Keratinocyte (primary cell): Measurements from ENCODE around the gene PPT2. TPM values are rescaled to one million over a fixed set of nuclear protein-coding genes. Genes with fewer than 3 reads are reported as not detected.

ENCODE experiments used
- DNase-seq: peaks from one replicate; pipeline ENCODE4 v3.0.0-alpha.2; 2011; ENCODE audit warnings: low read depth, missing footprints, low spot score
- FAIRE-seq: peaks from 2 replicates; lab custom pipeline; 2011; peaks lifted over from hg19 to GRCh38; lab: Jason Lieb, UNC
- H2AFZ ChIP-seq: 2 replicates; pipeline ENCODE4 v1.6.0; 2012; ENCODE audit warnings: low read length, control low read depth, inconsistent platforms; ENCODE audit not compliant: control insufficient read depth
- H3K27ac ChIP-seq: 2 replicates; pipeline ENCODE4 v1.5.1; 2011; ENCODE audit warnings: low read length; ENCODE audit not compliant: control insufficient read depth, insufficient read depth
- H3K27me3 ChIP-seq: 3 replicates; pipeline ENCODE4 v1.6.0; 2011; ENCODE audit warnings: low read length; ENCODE audit not compliant: control insufficient read depth, insufficient read depth; ENCODE audit errors: extremely low read depth
- H3K36me3 ChIP-seq, 2 experiments: 2 replicates in 1 of 2; 3 replicates in 1 of 2; pipeline ENCODE4 v1.5.1; 2011; ENCODE audit warnings: low read length in 2 of 2, mild to moderate bottlenecking in 1 of 2; ENCODE audit not compliant: control insufficient read depth in 2 of 2, insufficient read depth in 2 of 2; ENCODE audit errors: extremely low read depth in 1 of 2
- H3K4me1 ChIP-seq: 3 replicates; pipeline ENCODE4 v1.5.1; 2011; ENCODE audit warnings: low read length; ENCODE audit not compliant: control insufficient read depth, insufficient read depth; ENCODE audit errors: extremely low read depth
- H3K4me2 ChIP-seq: 3 replicates; pipeline ENCODE4 v1.6.0; 2011; ENCODE audit warnings: low read depth, low read length; ENCODE audit not compliant: control insufficient read depth, insufficient read depth; ENCODE audit errors: extremely low read depth
- H3K4me3 ChIP-seq, 3 experiments: fragments of 200-600 bp in 1 of 3; sonication (generic) in 1 of 3; 2 replicates in 2 of 3; 3 replicates in 1 of 3; pipeline ENCODE4 v1.5.1; 2011 to 2016; ENCODE audit warnings: low read length in 3 of 3, mild to moderate bottlenecking in 3 of 3, control low read depth in 2 of 3, inconsistent platforms in 1 of 3, low read depth in 1 of 3, mixed read lengths in 1 of 3, mixed run types in 1 of 3, moderate library complexity in 1 of 3; ENCODE audit not compliant: control insufficient read depth in 2 of 3, insufficient read depth in 2 of 3; ENCODE audit errors: extremely low read depth in 1 of 3
- H3K79me2 ChIP-seq: 2 replicates; pipeline ENCODE4 v1.6.0; 2012; ENCODE audit warnings: low read length; ENCODE audit not compliant: control insufficient read depth, insufficient read depth
- H3K9ac ChIP-seq: 3 replicates; pipeline ENCODE4 v1.6.0; 2011; ENCODE audit warnings: low read length; ENCODE audit not compliant: control insufficient read depth, insufficient read depth; ENCODE audit errors: extremely low read depth
- H3K9me1 ChIP-seq: 3 replicates; pipeline ENCODE4 v1.6.0; 2011; ENCODE audit warnings: low read length; ENCODE audit not compliant: control insufficient read depth, insufficient read depth; ENCODE audit errors: extremely low read depth
- H3K9me3 ChIP-seq: 2 replicates; pipeline ENCODE4 v1.5.1; 2012; ENCODE audit warnings: low read depth, low read length; ENCODE audit not compliant: control insufficient read depth
- H4K20me1 ChIP-seq: 3 replicates; pipeline ENCODE4 v1.6.0; 2011; ENCODE audit warnings: low read length; ENCODE audit not compliant: control insufficient read depth, insufficient read depth; ENCODE audit errors: extremely low read depth
- EZH2 ChIP-seq: IDR thresholded peaks from one replicate; pipeline ENCODE4 v1.6.1; 2012; ENCODE audit warnings: inconsistent platforms, mild to moderate bottlenecking, low read length, moderate library complexity
- dilution Hi-C: fragments of 300-500 bp; cut with MboI; formaldehyde crosslinking; loops from one replicate; pipeline ENCODE4 v1.7.0; 2020; ENCODE audit warnings: low sequenced_read_pairs; ENCODE audit not compliant: extremely low pct_ligation_motif_present
- polyA plus RNA-seq, 5 experiments: library from polyadenylated mRNA; depleted of rRNA in 3 of 5; stranded (reverse) in 3 of 5; stranded (forward) in 1 of 5; unstranded in 1 of 5; fragments of >200 nt; gene quantifications; 1 replicate in 1 of 5; 2 replicates in 3 of 5; 3 replicates in 1 of 5; pipeline versions ENCODE4 v1.2.1 to v1.2.3, GENCODE V29; 2011 to 2012; ENCODE audit warnings: missing spikeins in 2 of 5, low read depth in 1 of 5, low replicate concordance in 1 of 5
- TF ChIP-seq, protein P1 (sequence below), 3 experiments: IDR thresholded peaks in 1 of 3; conservative IDR thresholded peaks in 1 of 3; optimal IDR thresholded peaks in 1 of 3; 2 replicates in 2 of 3; 3 replicates in 1 of 3; pipeline versions ENCODE3 to v1.5.1; 2011; ENCODE audit warnings: low read length in 3 of 3, mild to moderate bottlenecking in 3 of 3, moderate library complexity in 2 of 3, control low read depth in 1 of 3, inconsistent platforms in 1 of 3; ENCODE audit not compliant: insufficient read depth in 2 of 3; ENCODE audit errors: extremely low read depth in 1 of 3

Gene PPT2
- polyA plus RNA-seq, 1 donor (not counting 4 experiments of a cell fraction or from before 2014, with no cell fraction given), result 15.0 TPM

DNA sequence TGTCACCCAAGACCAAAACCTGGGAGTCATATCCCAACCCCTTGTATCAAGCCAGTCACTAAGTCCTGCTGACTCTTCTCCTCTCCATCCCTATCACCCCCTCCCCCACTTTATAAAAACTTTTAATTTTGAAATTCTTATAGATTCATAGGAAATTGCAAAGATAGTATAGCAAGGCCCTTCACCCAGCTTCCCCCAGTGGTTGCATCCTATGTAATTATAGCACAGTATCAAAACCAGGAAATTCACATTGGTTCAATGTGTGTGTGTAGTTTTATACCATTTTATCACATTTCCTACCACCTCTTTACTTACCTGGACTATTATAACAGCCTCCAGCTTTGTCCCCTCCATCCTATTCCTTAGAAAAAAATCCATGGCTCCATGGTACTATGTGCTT is 4.1 kb downstream of the PPT2 start:
- Histone ChIP-seq H3K27ac (no peak overlapping the region), H3K9ac (no peak overlapping the region), H4K20me1 (no peaks in the 10 kb centered on the region), H3K4me3 (no peak overlapping the region), H3K36me3 (peaks cover 7 to 15% of the 10 kb centered on the region in 2 experiments), H3K9me1 (no peaks in the 10 kb centered on the region), H2AFZ (no peak overlapping the region), H3K4me1 (peaks cover 11% of the 10 kb centered on the region), H3K4me2 (no peak overlapping the region), H3K9me3 (no peaks in the 10 kb centered on the region), H3K27me3 (no peaks in the 10 kb centered on the region), H3K79me2 (peaks cover 2% of the 10 kb centered on the region)
- TF ChIP-seq EZH2, result no peak
- TF ChIP-seq, protein P1, sequence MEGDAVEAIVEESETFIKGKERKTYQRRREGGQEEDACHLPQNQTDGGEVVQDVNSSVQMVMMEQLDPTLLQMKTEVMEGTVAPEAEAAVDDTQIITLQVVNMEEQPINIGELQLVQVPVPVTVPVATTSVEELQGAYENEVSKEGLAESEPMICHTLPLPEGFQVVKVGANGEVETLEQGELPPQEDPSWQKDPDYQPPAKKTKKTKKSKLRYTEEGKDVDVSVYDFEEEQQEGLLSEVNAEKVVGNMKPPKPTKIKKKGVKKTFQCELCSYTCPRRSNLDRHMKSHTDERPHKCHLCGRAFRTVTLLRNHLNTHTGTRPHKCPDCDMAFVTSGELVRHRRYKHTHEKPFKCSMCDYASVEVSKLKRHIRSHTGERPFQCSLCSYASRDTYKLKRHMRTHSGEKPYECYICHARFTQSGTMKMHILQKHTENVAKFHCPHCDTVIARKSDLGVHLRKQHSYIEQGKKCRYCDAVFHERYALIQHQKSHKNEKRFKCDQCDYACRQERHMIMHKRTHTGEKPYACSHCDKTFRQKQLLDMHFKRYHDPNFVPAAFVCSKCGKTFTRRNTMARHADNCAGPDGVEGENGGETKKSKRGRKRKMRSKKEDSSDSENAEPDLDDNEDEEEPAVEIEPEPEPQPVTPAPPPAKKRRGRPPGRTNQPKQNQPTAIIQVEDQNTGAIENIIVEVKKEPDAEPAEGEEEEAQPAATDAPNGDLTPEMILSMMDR (optimal IDR thresholded peaks at IDR 0.05 in 1 of 3, IDR thresholded peaks at IDR 0.05 in 1 of 3, conservative IDR thresholded peaks at IDR 0.05 in 1 of 3; ENCODE audit: extremely low read depth in 1 of 3, insufficient read depth in 2 of 3, low read length in 3 of 3), result no peak
- dilution Hi-C loops, result no loop called here
- DNase-seq (no peak), FAIRE-seq (no peak)

DNA sequence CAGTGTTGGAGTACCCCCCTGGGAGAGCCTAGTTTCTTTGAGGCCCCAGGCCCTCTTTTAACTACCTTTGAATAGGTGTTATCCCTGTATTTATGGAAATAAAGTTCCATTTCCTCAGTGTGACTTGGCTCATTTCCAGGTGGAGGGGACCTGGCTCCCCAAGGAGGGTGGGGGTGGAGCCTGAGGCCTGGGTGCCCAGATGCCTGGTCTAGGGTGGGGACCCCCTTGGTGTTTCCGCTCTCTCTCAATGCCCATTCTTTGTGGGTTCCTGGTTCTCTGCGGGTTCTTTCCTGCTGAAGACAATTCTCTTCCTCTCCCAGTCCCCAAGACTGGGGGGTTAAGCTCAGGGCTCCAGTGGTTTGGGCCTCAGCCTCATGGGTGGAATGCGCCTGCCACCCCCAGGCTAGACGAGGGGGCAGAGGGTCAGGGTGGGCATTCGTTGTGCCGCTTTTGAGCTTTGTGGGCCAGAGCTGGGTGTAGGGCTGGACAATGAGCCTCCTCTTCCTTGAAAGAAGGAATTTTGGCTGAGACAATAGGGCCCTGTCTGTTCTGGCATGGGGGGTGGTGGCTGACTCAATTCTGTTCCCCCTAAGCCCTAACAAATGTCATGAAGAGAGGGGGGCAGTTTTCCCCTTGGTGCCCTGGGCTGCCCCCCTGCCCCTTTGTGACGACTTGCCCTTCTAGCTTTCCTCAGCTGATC is 9.8 kb downstream of the PPT2 start:
- no peaks in the 10 kb centered on the region for H3K9me1 ChIP-seq
- no peaks in the 10 kb centered on the region for H3K4me1 ChIP-seq
- H3K9ac ChIP-seq, result no peak overlapping the region
- H4K20me1 ChIP-seq, result no peaks in the 10 kb centered on the region
- H3K27ac ChIP-seq, result no peak overlapping the region
- no peak overlapping the region for H3K4me3 ChIP-seq
- no peak overlapping the region for H3K4me2 ChIP-seq
- H3K27me3 ChIP-seq, result no peaks in the 10 kb centered on the region
- no peak for FAIRE-seq
- no peak overlapping the region for H2AFZ ChIP-seq
- no peaks in the 10 kb centered on the region for H3K9me3 ChIP-seq
- DNase-seq, result no peak
- no peak for TF ChIP-seq EZH2
- TF ChIP-seq, protein P1 (optimal IDR thresholded peaks at IDR 0.05 in 1 of 3, IDR thresholded peaks at IDR 0.05 in 1 of 3, conservative IDR thresholded peaks at IDR 0.05 in 1 of 3; ENCODE audit: extremely low read depth in 1 of 3, insufficient read depth in 2 of 3, low read length in 3 of 3), result no peak
- dilution Hi-C loops, result no loop called here
- peaks cover 10 to 13% of the 10 kb centered on the region in 2 experiments for H3K36me3 ChIP-seq
- no peaks in the 10 kb centered on the region for H3K79me2 ChIP-seq
